H1 (cell line): ENCODE measurements around the gene MAPKAPK5. TPM values are rescaled to one million over a fixed set of nuclear protein-coding genes. Genes with fewer than 3 reads are reported as not detected.

ENCODE experiments used
- CTCF ChIA-PET: fragments of 300-600 bp; sonication (Branson Sonifier 250); formaldehyde crosslinking; loops from one replicate; lab custom pipeline; 2021; ENCODE audit not compliant: partially characterized antibody; lab: Charles Lee
- POLR2A ChIA-PET: fragments of 300-600 bp; sonication (Branson Sonifier 250); formaldehyde crosslinking; loops from one replicate; lab custom pipeline; 2021; ENCODE audit warnings: inconsistent platforms; ENCODE audit not compliant: partially characterized antibody; lab: Charles Lee
- DNase-seq, 2 experiments: peaks; one replicate each; pipeline versions ENCODE4 v3.0.0 to v3.0.0-alpha.2; 2010 to 2022; ENCODE audit warnings: low spot score in 2 of 2, low read depth in 1 of 2, mixed read lengths in 1 of 2
- FAIRE-seq: peaks from 2 replicates; lab custom pipeline; 2011; peaks lifted over from hg19 to GRCh38; lab: Jason Lieb, UNC
- H2AFZ ChIP-seq: 2 replicates; pipeline ENCODE4 v1.8.1; 2012; ENCODE audit warnings: low read length, inconsistent platforms
- H2AK5ac ChIP-seq: 2 replicates; pipeline ENCODE4 v1.6.1; 2013; ENCODE audit warnings: low read depth, low read length
- H2BK120ac ChIP-seq: replicated peaks from 2 replicates; pipeline ENCODE3; 2013; ENCODE audit warnings: low read depth, low read length, inconsistent platforms
- H2BK12ac ChIP-seq: 2 replicates; pipeline ENCODE4 v1.6.1; 2013; ENCODE audit warnings: low read depth, low read length
- H2BK15ac ChIP-seq: 2 replicates; pipeline ENCODE4 v1.6.1; 2013; ENCODE audit warnings: low read length
- H2BK20ac ChIP-seq: 2 replicates; pipeline ENCODE4 v1.6.1; 2013; ENCODE audit warnings: low read length
- H2BK5ac ChIP-seq: 2 replicates; pipeline ENCODE4 v1.6.1; 2013; ENCODE audit warnings: low read depth, low read length
- H3K14ac ChIP-seq: 2 replicates; pipeline ENCODE4 v1.6.1; 2013; ENCODE audit warnings: inconsistent platforms; ENCODE audit not compliant: insufficient read length
- H3K18ac ChIP-seq: 2 replicates; pipeline ENCODE4 v1.6.1; 2013; ENCODE audit warnings: low read length; ENCODE audit errors: extremely low read depth
- H3K23ac ChIP-seq: 2 replicates; pipeline ENCODE4 v1.6.1; 2013; ENCODE audit warnings: inconsistent platforms; ENCODE audit not compliant: insufficient read length
- H3K23me2 ChIP-seq: 2 replicates; pipeline ENCODE4 v1.6.1; 2013; ENCODE audit warnings: low read depth, low read length
- H3K27ac ChIP-seq: 2 replicates; pipeline ENCODE4 v1.6.1; 2011; ENCODE audit warnings: low read depth, low read length, inconsistent platforms
- H3K27me3 ChIP-seq, 4 experiments: replicated peaks in 1 of 4; 1 replicate in 1 of 4; 2 replicates in 3 of 4; pipeline versions ENCODE4 v1.6.1 to v1.8.1; 2011 to 2013; ENCODE audit warnings: low read length in 3 of 4, mild to moderate bottlenecking in 3 of 4, inconsistent platforms in 2 of 4, mixed read lengths in 2 of 4, moderate library complexity in 1 of 4; ENCODE audit not compliant: control insufficient read depth in 3 of 4, insufficient read depth in 3 of 4; ENCODE audit errors: extremely low read depth in 1 of 4
- H3K36me3 ChIP-seq, 4 experiments: 2 replicates each; pipeline versions ENCODE4 v1.6.1 to v1.8.1; 2011 to 2013; ENCODE audit warnings: mild to moderate bottlenecking in 4 of 4, low read length in 3 of 4, moderate library complexity in 2 of 4, control low read depth in 1 of 4, inconsistent platforms in 1 of 4; ENCODE audit not compliant: insufficient read depth in 4 of 4, control insufficient read depth in 2 of 4
- H3K4ac ChIP-seq: replicated peaks from 2 replicates; pipeline ENCODE3; 2013; ENCODE audit warnings: low read length, low read depth, mixed read lengths, inconsistent platforms; ENCODE audit not compliant: insufficient read length
- H3K4me1 ChIP-seq, 4 experiments: replicated peaks in 1 of 4; 1 replicate in 1 of 4; 2 replicates in 3 of 4; pipeline versions ENCODE4 v1.6.1 to v1.8.1; 2011 to 2013; ENCODE audit warnings: low read length in 3 of 4, inconsistent platforms in 2 of 4, mixed read lengths in 1 of 4; ENCODE audit not compliant: insufficient read depth in 4 of 4, control insufficient read depth in 3 of 4
- H3K4me2 ChIP-seq, 2 experiments: 2 replicates each; pipeline versions ENCODE4 v1.6.1 to v1.8.1; 2011 to 2013; ENCODE audit warnings: low read depth in 2 of 2, low read length in 2 of 2, control low read depth in 1 of 2, inconsistent platforms in 1 of 2, mild to moderate bottlenecking in 1 of 2; ENCODE audit not compliant: insufficient read depth in 1 of 2
- H3K4me3 ChIP-seq, 4 experiments: fragments of 200-600, 300-600 bp in 1 of 4; sonication (generic), shearing (Covaris generic), sonication (Bioruptor Twin) in 1 of 4; 2 replicates each; pipeline versions ENCODE4 v1.5.1 to v1.8.1; 2011 to 2016; ENCODE audit warnings: low read length in 4 of 4, low read depth in 3 of 4, control low read depth in 2 of 4, inconsistent platforms in 2 of 4, mild to moderate bottlenecking in 2 of 4, mixed read lengths in 1 of 4, moderate library complexity in 1 of 4; ENCODE audit not compliant: insufficient read depth in 2 of 4; ENCODE audit errors: extremely low read depth in 1 of 4
- H3K56ac ChIP-seq: replicated peaks from 2 replicates; pipeline ENCODE3; 2013; ENCODE audit warnings: low read depth, mild to moderate bottlenecking, mixed read lengths, low read length, inconsistent platforms; ENCODE audit not compliant: insufficient read length
- H3K79me1 ChIP-seq: 2 replicates; pipeline ENCODE4 v1.6.1; 2013; ENCODE audit warnings: low read depth, low read length, control low read depth
- H3K79me2 ChIP-seq, 2 experiments: 2 replicates each; pipeline versions ENCODE4 v1.6.1 to v1.8.1; 2012 to 2013; ENCODE audit warnings: low read length in 2 of 2, mild to moderate bottlenecking in 2 of 2, inconsistent platforms in 1 of 2; ENCODE audit not compliant: insufficient read depth in 2 of 2, control insufficient read depth in 1 of 2
- H3K9ac ChIP-seq, 4 experiments: replicated peaks in 1 of 4; 1 replicate in 1 of 4; 2 replicates in 3 of 4; pipeline versions ENCODE4 v1.6.1 to v1.8.1; 2011 to 2013; ENCODE audit warnings: low read depth in 3 of 4, low read length in 3 of 4, control low read depth in 2 of 4, mild to moderate bottlenecking in 2 of 4, moderate library complexity in 2 of 4, inconsistent platforms in 1 of 4; ENCODE audit errors: extremely low read depth in 1 of 4
- H3K9me3 ChIP-seq, 2 experiments: 2 replicates each; pipeline versions ENCODE4 v1.6.1 to v1.8.1; 2012 to 2013; ENCODE audit warnings: mild to moderate bottlenecking in 2 of 2, moderate library complexity in 2 of 2, control low read depth in 1 of 2, inconsistent platforms in 1 of 2, low read depth in 1 of 2, low read length in 1 of 2, mixed read lengths in 1 of 2; ENCODE audit not compliant: insufficient read depth in 2 of 2
- H4K20me1 ChIP-seq, 2 experiments: replicated peaks in 1 of 2; 2 replicates each; pipeline versions ENCODE3 to v1.8.1; 2011 to 2013; ENCODE audit warnings: inconsistent platforms in 2 of 2, low read length in 2 of 2, mild to moderate bottlenecking in 1 of 2; ENCODE audit not compliant: insufficient read depth in 2 of 2, control insufficient read depth in 1 of 2
- H4K5ac ChIP-seq: 2 replicates; pipeline ENCODE4 v1.6.1; 2013; ENCODE audit warnings: low read length, low read depth, mixed read lengths, inconsistent platforms; ENCODE audit not compliant: insufficient read length
- H4K8ac ChIP-seq: 2 replicates; pipeline ENCODE4 v1.8.0; 2013; ENCODE audit warnings: mild to moderate bottlenecking, moderate library complexity, low read length, inconsistent platforms; ENCODE audit not compliant: insufficient read depth; ENCODE audit errors: extremely low read depth
- H4K91ac ChIP-seq: replicated peaks from 2 replicates; pipeline ENCODE3; 2013; ENCODE audit warnings: low read length, mixed read lengths, inconsistent platforms; ENCODE audit not compliant: insufficient read length
- BCL11A ChIP-seq, 2 experiments: IDR thresholded peaks; one replicate each; pipeline ENCODE4 v1.6.1; 2011; ENCODE audit warnings: low read depth in 2 of 2, low read length in 2 of 2, mild to moderate bottlenecking in 2 of 2
- CTCF ChIP-seq, 3 experiments: IDR thresholded peaks; 1 replicate in 2 of 3; 2 replicates in 1 of 3; pipeline versions ENCODE4 v1.5.1 to v1.6.1; 2011; ENCODE audit warnings: low read length in 3 of 3, mild to moderate bottlenecking in 3 of 3, inconsistent platforms in 2 of 3, low read depth in 1 of 3, moderate library complexity in 1 of 3; ENCODE audit not compliant: insufficient read depth in 1 of 3; ENCODE audit errors: control extremely low read depth in 1 of 3
- GABPA ChIP-seq: IDR thresholded peaks from 2 replicates; pipeline ENCODE4 v1.6.1; 2011; ENCODE audit warnings: mild to moderate bottlenecking, low read length, moderate library complexity, borderline replicate concordance; ENCODE audit not compliant: insufficient read depth
- HDAC6 ChIP-seq: IDR thresholded peaks from one replicate; pipeline ENCODE4 v1.7.1; 2012; ENCODE audit warnings: low read depth, mild to moderate bottlenecking, inconsistent platforms, low read length, moderate library complexity
- NANOG ChIP-seq: IDR thresholded peaks from 2 replicates; pipeline ENCODE4 v1.6.1; 2011; ENCODE audit warnings: low read length, low read depth, mild to moderate bottlenecking, inconsistent platforms; ENCODE audit not compliant: insufficient read depth, poor library complexity, severe bottlenecking
- SRF ChIP-seq: IDR thresholded peaks from 2 replicates; pipeline ENCODE4 v1.6.1; 2011; ENCODE audit warnings: mild to moderate bottlenecking, low read depth, low read length, moderate library complexity
- TAF7 ChIP-seq: optimal IDR thresholded peaks from 2 replicates; pipeline ENCODE3; 2011; ENCODE audit warnings: low read depth, mild to moderate bottlenecking, inconsistent platforms, low read length, moderate library complexity, borderline replicate concordance
- WGBS, 2 experiments: shearing (Covaris generic) in 1 of 2; methylation state at CpG; one replicate each; pipeline versions ENCODE4 v1.1.6 to v1.1.7; 2013 to 2015; ENCODE audit warnings: low lambda C conversion rate in 2 of 2, mixed read lengths in 2 of 2, inconsistent platforms in 1 of 2, low coverage in 1 of 2, missing lambda C conversion rate in 1 of 2; ENCODE audit not compliant: insufficient replicate concordance in 2 of 2, insufficient coverage in 1 of 2, insufficient read length in 1 of 2; ENCODE audit errors: extremely low coverage in 1 of 2, missing lambda C conversion rate in 1 of 2; 5-methylcytosine and 5-hydroxymethylcytosine counted together
- polyA plus RNA-seq, 7 experiments: library from polyadenylated mRNA; depleted of rRNA in 3 of 7; stranded (reverse) in 5 of 7; unstranded in 2 of 7; fragments of >200 nt in 5 of 7; fragments of 200-250 nt in 2 of 7; gene quantifications; 1 replicate in 5 of 7; 2 replicates in 1 of 7; 4 replicates in 1 of 7; pipeline versions ENCODE4 v1.2.1 to v1.2.3, GENCODE V29; 2011 to 2013; ENCODE audit warnings: missing spikeins in 2 of 7, mixed read lengths in 2 of 7
- total RNA-seq: library from RNA; stranded (reverse); fragmentation: NEBNext Ultra II Directional; extraction: Animal tissue kit (Norgen Biotek cat#: 25700); gene quantifications from 2 replicates; pipeline ENCODE4 v1.2.1, GENCODE V29; 2021

Gene MAPKAPK5
- total and polyA plus RNA-seq, 2 of the 8 experiments (the other 6 are each of a cell fraction or from before 2014, with no cell fraction given) = 40.0 to 91.5 TPM

- Histone ChIP-seq H3K4me2 (no peak overlapping the region), H3K79me2 (no peaks in the 10 kb centered on the region), H2BK12ac (no peak overlapping the region), H3K9me3 (peaks cover 0 to 4% of the 10 kb centered on the region in 2 experiments; a peak in 1 of 4 replicates), H2BK15ac (no peak overlapping the region), H3K56ac (no peak overlapping the region), H3K14ac (no peak overlapping the region), H3K23ac (no peak overlapping the region), H4K5ac (no peak overlapping the region), H3K27ac (no peak overlapping the region), H3K23me2 (no peaks in the 10 kb centered on the region), H2AK5ac (no peak overlapping the region), H3K36me3 (no peaks in the 10 kb centered on the region), H2AFZ (no peak overlapping the region), H3K4ac (no peak overlapping the region), H2BK5ac (no peak overlapping the region), H4K8ac (no peak overlapping the region), H2BK120ac (no peak overlapping the region), H3K79me1 (no peaks in the 10 kb centered on the region), H3K27me3 (no peaks in the 10 kb centered on the region), H4K20me1 (no peaks in the 10 kb centered on the region), H3K9ac (no peak overlapping the region), H4K91ac (no peak overlapping the region), H2BK20ac (no peak overlapping the region), H3K4me3 (no peak overlapping the region), H3K4me1 (peaks cover 0 to 3% (median 0%) of the 10 kb centered on the region in 4 experiments; a peak in 1 of 7 replicates), H3K18ac (no peak overlapping the region)
- ChIA-PET POLR2A (interaction anchor here (1.2 to 4.7 kb wide), 2 partner anchors 10 to 14 kb away, joined by 3 to 26 read pairs; partner anchors contain the start of gene MAPKAPK5), CTCF (interaction anchor here (2.9 kb wide), 1 partner anchor 74 kb away, joined by 13 read pairs; no protein-coding TSS in a partner anchor)
- DNase-seq (no peak), FAIRE-seq (no peak)
- 91% methylated on average over 4 of the region's 4 CpGs; no CpG with 5 or more reads in 1 of the 2 experiments for WGBS, 2 experiments
- TF ChIP-seq HDAC6 (no peak), CTCF (IDR thresholded peaks at IDR 0.05; ENCODE audit: control extremely low read depth in 1 of 3, insufficient read depth in 1 of 3, low read depth in 1 of 3, low read length in 3 of 3) (no peak), SRF (no peak), BCL11A (IDR thresholded peaks at IDR 0.05; ENCODE audit: low read depth in 2 of 2, low read length in 2 of 2) (no peak), NANOG (no peak), TAF7 (no peak), GABPA (no peak)
These were observed 14.1 kb upstream of the MAPKAPK5 start for GRCh38 chr12:111827907-111828306.
